WERI-Rb-1 (cell line): ENCODE measurements around the gene KCNMA1.

Experiments
- DNase-seq: peaks from one replicate; pipeline ENCODE4 v3.0.0-alpha.2; 2020
- H3K27ac ChIP-seq: fragments of 250-450 bp; sonication (Bioruptor Pico); 2 replicates; pipeline ENCODE4 v1.5.1; 2020; ENCODE audit warnings: mild to moderate bottlenecking, moderate library complexity
- H3K27me3 ChIP-seq: fragments of 250-450 bp; sonication (Bioruptor Pico); 2 replicates; pipeline ENCODE4 v1.5.1; 2021; ENCODE audit warnings: mild to moderate bottlenecking, low read depth, moderate library complexity; ENCODE audit not compliant: insufficient read depth, severe bottlenecking
- H3K36me3 ChIP-seq: fragments of 250-450 bp; sonication (Bioruptor Pico); 2 replicates; pipeline ENCODE4 v1.5.1; 2020; ENCODE audit warnings: mild to moderate bottlenecking, moderate library complexity
- H3K4me3 ChIP-seq: 2 replicates; pipeline ENCODE4 v1.5.1; 2011; ENCODE audit warnings: low read depth, mild to moderate bottlenecking, control low read depth, low read length
- H3K9me3 ChIP-seq: fragments of 250-450 bp; sonication (Bioruptor Pico); 2 replicates; pipeline ENCODE4 v1.5.1; 2021; ENCODE audit warnings: mild to moderate bottlenecking, moderate library complexity; ENCODE audit not compliant: severe bottlenecking
- CTCF ChIP-seq: IDR thresholded peaks from 2 replicates; pipeline ENCODE4 v1.5.1; 2011; ENCODE audit warnings: low read depth, mild to moderate bottlenecking, control low read depth, inconsistent platforms, low read length

KCNMA1 gene

GRCh38 chr10:77195101-77195500 lies 442.5 kb downstream of the KCNMA1 start:
- Histone ChIP-seq H3K27me3 (no peaks in the 10 kb centered on the region), H3K4me3 (no peak overlapping the region), H3K27ac (no peak overlapping the region), H3K9me3 (no peaks in the 10 kb centered on the region), H3K36me3 (no peaks in the 10 kb centered on the region)
- no peak for TF ChIP-seq CTCF
- no peak for DNase-seq

GRCh38 chr10:77193001-77193400 lies 444.6 kb downstream of the KCNMA1 start:
- TF ChIP-seq CTCF = no peak
- Histone ChIP-seq H3K27me3 (no peaks in the 10 kb centered on the region), H3K4me3 (no peak overlapping the region), H3K9me3 (no peaks in the 10 kb centered on the region), H3K36me3 (no peaks in the 10 kb centered on the region), H3K27ac (no peak overlapping the region)
- DNase-seq = no peak

GRCh38 chr10:77192402-77192801 lies 445.2 kb downstream of the KCNMA1 start:
- no peaks in the 10 kb centered on the region for H3K36me3 ChIP-seq
- H3K27ac ChIP-seq = no peak overlapping the region
- no peaks in the 10 kb centered on the region for H3K27me3 ChIP-seq
- H3K9me3 ChIP-seq = no peaks in the 10 kb centered on the region
- no peak for TF ChIP-seq CTCF
- no peak for DNase-seq
- H3K4me3 ChIP-seq = no peak overlapping the region

GRCh38 chr10:77191324-77192049 lies 446.1 kb downstream of the KCNMA1 start:
- DNase-seq = no peak
- TF ChIP-seq CTCF = no peak
- no peak overlapping the region for H3K4me3 ChIP-seq

GRCh38 chr10:77190291-77190690 lies 447.3 kb downstream of the KCNMA1 start:
- Histone ChIP-seq H3K27ac (peak overlapping the region; percentile 63), H3K36me3 (no peaks in the 10 kb centered on the region), H3K9me3 (no peaks in the 10 kb centered on the region), H3K4me3 (no peak overlapping the region; the same call in 1 of the 2 replicates), H3K27me3 (no peaks in the 10 kb centered on the region)
- TF ChIP-seq CTCF = no peak
- DNase-seq = no peak

More at GRCh38 chr10:77191324-77192049, 446.1 kb downstream of the KCNMA1 start:
- Histone ChIP-seq H3K36me3 (no peaks in the 10 kb centered on the region), H3K9me3 (no peaks in the 10 kb centered on the region), H3K27me3 (no peaks in the 10 kb centered on the region), H3K27ac (no peak overlapping the region)

- Histone ChIP-seq H3K36me3 (no peaks in the 10 kb centered on the region), H3K27ac (peak overlapping the region; percentile 63), H3K4me3 (peak overlapping the region; percentile 5), H3K27me3 (no peaks in the 10 kb centered on the region), H3K9me3 (no peaks in the 10 kb centered on the region)
- no peak for TF ChIP-seq CTCF
- peak; percentile 64 for DNase-seq
Measured at GRCh38 chr10:77189520-77189919, 448.1 kb downstream of the KCNMA1 start.
